ENCODE data around the gene BRWD1. TPM values are rescaled to one million over a fixed set of nuclear protein-coding genes. Genes with fewer than 3 reads are reported as not detected.

BRWD1 gene
- total RNA-seq, 1 donor from 2014 or later = 39.0 TPM

DNA sequence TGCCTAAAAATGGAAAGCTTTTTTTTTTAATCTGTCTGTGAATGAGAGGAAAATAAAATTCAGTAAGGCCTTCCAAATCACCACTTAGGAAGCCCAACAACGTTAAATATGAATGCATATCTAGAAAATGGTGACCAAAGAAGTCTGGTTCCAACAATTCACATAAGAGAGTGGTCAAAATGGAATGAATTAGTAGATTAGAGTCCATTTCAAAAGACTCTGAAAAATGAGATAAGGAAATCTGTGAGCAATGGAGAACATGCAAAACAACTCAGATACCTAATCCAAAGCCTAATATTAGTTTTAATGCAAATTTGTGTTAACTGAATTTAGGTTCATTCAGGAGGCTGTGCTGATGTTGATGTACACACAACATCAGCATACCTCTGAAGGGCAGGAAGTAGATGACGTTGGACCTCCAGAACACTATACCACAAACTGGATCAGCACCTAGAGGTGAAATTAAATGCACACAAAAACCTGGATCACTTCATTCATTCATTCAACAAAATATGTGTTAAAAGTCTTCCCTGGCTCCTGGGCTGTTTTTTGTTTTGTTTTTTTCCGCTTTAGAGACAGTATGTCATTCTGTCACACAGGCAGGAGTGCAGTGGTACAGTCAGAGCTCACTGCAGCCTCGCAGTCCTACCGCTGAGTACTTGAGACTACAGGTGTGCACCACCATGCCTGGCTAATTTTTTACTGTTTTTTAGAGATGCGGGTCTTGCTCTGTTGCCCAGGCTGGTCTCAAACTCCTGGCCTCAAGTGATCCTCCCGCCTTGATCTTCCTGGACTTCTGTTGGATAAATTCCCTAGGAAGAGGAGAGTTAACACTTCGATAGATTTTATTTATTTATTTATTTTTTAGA is 4.9 kb upstream of the BRWD1 start:
- Histone ChIP-seq H3K9me3 (no peaks in the 10 kb centered on the region), H3K4me1 (peaks cover 8% of the 10 kb centered on the region), H3K4me3 (no peak overlapping the region), H3K27ac (no peak overlapping the region), H3K36me3 (no peaks in the 10 kb centered on the region), H3K27me3 (ENCODE audit: low read depth) (no peaks in the 10 kb centered on the region)
- ATAC-seq (no peak), DNase-seq (no peak)
- intact Hi-C loops (cut with DNase I) = no loop called here
- TF ChIP-seq CTCF (IDR thresholded peaks at IDR 0.05) = no peak

DNA sequence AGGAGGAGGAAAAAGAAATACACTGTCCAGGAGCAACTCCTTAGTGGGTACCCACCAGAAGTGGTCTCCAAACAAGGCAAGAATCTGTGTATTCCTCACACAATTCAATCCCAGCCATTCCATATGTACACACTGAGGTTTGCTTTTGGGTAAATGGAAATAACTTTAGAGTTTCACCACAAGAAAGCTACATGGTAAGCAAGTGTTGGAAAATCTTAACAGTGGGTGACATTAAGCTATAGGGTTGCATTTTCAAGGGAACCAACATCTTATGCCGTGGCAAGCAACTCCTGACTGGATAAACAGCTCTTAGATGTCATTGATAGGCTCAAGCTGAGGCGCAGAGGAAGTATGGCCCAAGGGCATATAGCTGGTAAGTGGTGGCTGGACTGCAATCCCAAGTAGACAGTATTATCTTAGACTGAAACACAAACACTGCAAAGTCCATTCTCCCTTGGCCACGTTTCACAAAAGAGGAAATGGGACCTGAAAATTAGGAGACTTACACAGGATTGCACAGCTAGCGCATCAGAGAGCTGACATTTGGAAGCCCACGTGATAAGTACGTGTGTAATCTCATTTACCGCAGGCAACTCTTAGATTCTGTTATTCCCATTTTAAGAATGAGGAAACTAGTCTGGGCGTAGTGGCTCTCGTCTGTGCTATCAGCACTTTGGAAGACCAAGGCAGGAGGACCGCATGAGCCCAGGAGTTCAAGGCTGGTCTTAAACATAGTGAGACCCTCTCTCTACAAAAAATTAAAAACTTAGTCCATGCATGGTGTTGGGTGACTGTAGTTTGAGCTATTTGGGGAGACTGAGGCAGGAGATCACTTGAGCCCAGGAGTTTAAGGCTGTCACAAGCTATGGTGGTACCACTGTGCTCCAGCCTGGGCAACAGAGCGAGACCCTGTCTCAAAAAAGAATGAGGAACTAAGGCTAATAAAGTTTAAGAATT is 4.0 kb upstream of the BRWD1 start:
- Histone ChIP-seq H3K4me1 (peaks cover 8% of the 10 kb centered on the region), H3K27ac (no peak overlapping the region), H3K36me3 (no peaks in the 10 kb centered on the region), H3K27me3 (ENCODE audit: low read depth) (no peaks in the 10 kb centered on the region), H3K9me3 (no peaks in the 10 kb centered on the region), H3K4me3 (no peak overlapping the region)
- no peak for TF ChIP-seq CTCF (IDR thresholded peaks at IDR 0.05)
- intact Hi-C loops (cut with DNase I) = no loop called here
- DNase-seq (no peak), ATAC-seq (no peak)

DNA sequence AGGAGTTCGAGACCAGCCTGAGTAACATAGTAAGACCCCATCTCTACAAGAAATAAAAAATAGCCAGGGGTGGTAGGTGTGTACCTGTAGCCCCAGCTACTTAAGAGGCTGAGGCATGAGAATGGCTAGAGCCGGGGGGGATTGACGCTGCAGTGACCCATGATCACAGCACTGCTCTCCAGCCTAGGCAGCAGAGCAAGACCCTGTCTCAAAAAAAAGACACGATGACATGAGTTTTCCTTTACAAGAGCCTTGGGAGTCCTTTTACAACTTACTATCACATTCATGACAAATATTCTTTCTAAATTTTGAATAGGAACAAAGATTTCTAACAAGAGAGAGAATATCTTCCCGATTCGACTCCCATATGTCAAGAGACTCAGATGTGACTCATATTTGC is 3.3 kb upstream of the BRWD1 start:
- Histone ChIP-seq H3K27me3 (ENCODE audit: low read depth) (no peaks in the 10 kb centered on the region), H3K27ac (no peak overlapping the region), H3K4me3 (no peak overlapping the region), H3K36me3 (no peaks in the 10 kb centered on the region), H3K4me1 (peaks cover 14% of the 10 kb centered on the region), H3K9me3 (no peaks in the 10 kb centered on the region)
- DNase-seq = no peak
- TF ChIP-seq CTCF (IDR thresholded peaks at IDR 0.05) = no peak
- ATAC-seq = no peak
- intact Hi-C loops (cut with DNase I) = no loop called here

GRCh38 chr21:39315603-39316445 is 2.4 kb upstream of the BRWD1 start:
- no peak overlapping the region for H3K4me3 ChIP-seq
- no peaks in the 10 kb centered on the region for H3K9me3 ChIP-seq
- TF ChIP-seq CTCF (IDR thresholded peaks at IDR 0.05) = no peak
- no peak overlapping the region for H3K27ac ChIP-seq
- no peaks in the 10 kb centered on the region for H3K27me3 ChIP-seq (ENCODE audit: low read depth)
- ATAC-seq = no peak
- peaks cover 4% of the 10 kb centered on the region for H3K36me3 ChIP-seq
- intact Hi-C loops (cut with DNase I) = no loop called here
- peaks cover 22% of the 10 kb centered on the region for H3K4me1 ChIP-seq
- DNase-seq = no peak
